Endodermal cell (in vitro differentiated cells): ENCODE measurements around the gene COL13A1. TPM values are rescaled to one million over a fixed set of nuclear protein-coding genes. Genes with fewer than 3 reads are reported as not detected.
A peak's percentile ranks its signal among the peaks of the same experiment; 100 is the strongest.

ENCODE experiments used
- DNase-seq: peaks from one replicate; pipeline ENCODE4 v3.0.0-alpha.2; 2017
- H3K27ac ChIP-seq: 2 replicates; pipeline ENCODE4 v1.5.1; 2013; ENCODE audit warnings: mild to moderate bottlenecking, low read depth, low read length, moderate library complexity
- H3K27me3 ChIP-seq: 2 replicates; pipeline ENCODE4 v1.6.1; 2013; ENCODE audit warnings: mild to moderate bottlenecking, low read length, moderate library complexity; ENCODE audit not compliant: insufficient read depth, control insufficient read depth, poor library complexity, severe bottlenecking
- H3K36me3 ChIP-seq: 2 replicates; pipeline ENCODE4 v1.7.0; 2013; ENCODE audit warnings: mild to moderate bottlenecking, low read length, moderate library complexity; ENCODE audit not compliant: control insufficient read depth, insufficient read depth
- H3K4me1 ChIP-seq: one replicate; pipeline ENCODE4 v1.7.0; 2013; ENCODE audit warnings: low read length; ENCODE audit not compliant: control insufficient read depth, insufficient read depth
- H3K4me3 ChIP-seq: 2 replicates; pipeline ENCODE4 v1.5.1; 2013; ENCODE audit warnings: mild to moderate bottlenecking, low read length, moderate library complexity
- H3K9ac ChIP-seq: 2 replicates; pipeline ENCODE4 v1.6.1; 2013; ENCODE audit warnings: mild to moderate bottlenecking, low read length, moderate library complexity; ENCODE audit not compliant: poor library complexity, severe bottlenecking; ENCODE audit errors: extremely low read depth
- H3K9me3 ChIP-seq: 2 replicates; pipeline ENCODE4 v1.6.1; 2013; ENCODE audit warnings: mild to moderate bottlenecking, low read length, moderate library complexity; ENCODE audit not compliant: control insufficient read depth
- H3K27ac Mint-ChIP-seq: 2 replicates; pipeline ENCODE4 v1.8.0; 2020; ENCODE audit warnings: mixed read lengths
- H3K27me3 Mint-ChIP-seq: 2 replicates; pipeline ENCODE4 v1.8.0; 2021; ENCODE audit warnings: mild to moderate bottlenecking, mixed read lengths; ENCODE audit not compliant: insufficient read depth
- H3K36me3 Mint-ChIP-seq: 2 replicates; pipeline ENCODE4 v1.8.0; 2020; ENCODE audit warnings: low read depth, mixed read lengths
- H3K4me1 Mint-ChIP-seq: 2 replicates; pipeline ENCODE4 v1.8.0; 2020; ENCODE audit warnings: mixed read lengths
- H3K4me3 Mint-ChIP-seq: 2 replicates; pipeline ENCODE4 v1.8.0; 2020; ENCODE audit warnings: mild to moderate bottlenecking, moderate library complexity, mixed read lengths
- H3K9me3 Mint-ChIP-seq: 2 replicates; pipeline ENCODE4 v1.8.0; 2020; ENCODE audit warnings: mild to moderate bottlenecking, mixed read lengths
- WGBS, 2 experiments: methylation state at CpG; one replicate each; pipeline versions ENCODE4 v1.1.5 to v1.1.7; 2013; ENCODE audit warnings: missing lambda C conversion rate in 2 of 2, mixed read lengths in 1 of 2; ENCODE audit not compliant: insufficient coverage in 1 of 2, insufficient read length in 1 of 2; 5-methylcytosine and 5-hydroxymethylcytosine counted together
- total RNA-seq, 2 donors: library from RNA; stranded (reverse); fragmentation: NEBNext Ultra II Directional in 1 of 2; extraction: Animal tissue kit (Norgen Biotek cat#: 25700) in 1 of 2; gene quantifications; 2 replicates in 1 of 2; 3 replicates in 1 of 2; pipeline ENCODE4 v1.2.1, GENCODE V29; 2021
- TF ChIP-seq, protein P1 (sequence below): fragments of 200-600 bp; sonication (generic); conservative IDR thresholded peaks from 2 replicates; pipeline ENCODE4 v1.5.0; 2021; ENCODE audit warnings: antibody characterized with exemption, mild to moderate bottlenecking

Gene COL13A1
- total RNA-seq, 2 donors from 2014 or later: 15.9 to 20.7 TPM

DNA sequence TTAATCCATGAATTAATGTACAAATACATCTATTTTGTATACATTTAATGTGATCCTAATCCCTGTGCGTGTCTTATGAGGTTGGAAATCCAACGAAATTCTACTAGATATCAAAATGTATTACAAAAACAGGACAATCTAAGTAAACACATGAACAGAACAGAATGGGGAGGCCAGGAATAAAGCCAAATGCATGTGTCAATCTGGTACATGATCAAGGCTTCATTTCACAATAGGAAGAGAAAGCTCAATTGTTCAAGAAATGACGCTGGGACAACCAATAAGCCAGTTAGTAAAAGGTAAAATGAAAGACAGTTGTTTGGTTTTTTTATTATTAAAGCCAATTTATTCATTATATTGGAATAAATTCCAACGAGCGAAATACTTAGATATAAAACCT lies 83.0 kb downstream of the COL13A1 start:
- TF ChIP-seq, protein P1, sequence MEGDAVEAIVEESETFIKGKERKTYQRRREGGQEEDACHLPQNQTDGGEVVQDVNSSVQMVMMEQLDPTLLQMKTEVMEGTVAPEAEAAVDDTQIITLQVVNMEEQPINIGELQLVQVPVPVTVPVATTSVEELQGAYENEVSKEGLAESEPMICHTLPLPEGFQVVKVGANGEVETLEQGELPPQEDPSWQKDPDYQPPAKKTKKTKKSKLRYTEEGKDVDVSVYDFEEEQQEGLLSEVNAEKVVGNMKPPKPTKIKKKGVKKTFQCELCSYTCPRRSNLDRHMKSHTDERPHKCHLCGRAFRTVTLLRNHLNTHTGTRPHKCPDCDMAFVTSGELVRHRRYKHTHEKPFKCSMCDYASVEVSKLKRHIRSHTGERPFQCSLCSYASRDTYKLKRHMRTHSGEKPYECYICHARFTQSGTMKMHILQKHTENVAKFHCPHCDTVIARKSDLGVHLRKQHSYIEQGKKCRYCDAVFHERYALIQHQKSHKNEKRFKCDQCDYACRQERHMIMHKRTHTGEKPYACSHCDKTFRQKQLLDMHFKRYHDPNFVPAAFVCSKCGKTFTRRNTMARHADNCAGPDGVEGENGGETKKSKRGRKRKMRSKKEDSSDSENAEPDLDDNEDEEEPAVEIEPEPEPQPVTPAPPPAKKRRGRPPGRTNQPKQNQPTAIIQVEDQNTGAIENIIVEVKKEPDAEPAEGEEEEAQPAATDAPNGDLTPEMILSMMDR: no peak
- Mint-ChIP-seq H3K9me3 (no peaks in the 10 kb centered on the region), H3K27me3 (no peaks in the 10 kb centered on the region), H3K36me3 (no peaks in the 10 kb centered on the region), H3K27ac (no peak overlapping the region), H3K4me1 (peaks cover 33% of the 10 kb centered on the region), H3K4me3 (no peak overlapping the region)
- 82% methylated on average over 5 of the region's 5 CpGs; no CpG with 5 or more reads in 1 of the 2 experiments for WGBS, 2 experiments
- no peak for DNase-seq
- Histone ChIP-seq H3K9ac (no peak overlapping the region), H3K4me1 (peaks cover 8% of the 10 kb centered on the region), H3K9me3 (no peaks in the 10 kb centered on the region), H3K27ac (no peak overlapping the region), H3K36me3 (no peaks in the 10 kb centered on the region), H3K4me3 (no peak overlapping the region), H3K27me3 (no peaks in the 10 kb centered on the region)

DNA sequence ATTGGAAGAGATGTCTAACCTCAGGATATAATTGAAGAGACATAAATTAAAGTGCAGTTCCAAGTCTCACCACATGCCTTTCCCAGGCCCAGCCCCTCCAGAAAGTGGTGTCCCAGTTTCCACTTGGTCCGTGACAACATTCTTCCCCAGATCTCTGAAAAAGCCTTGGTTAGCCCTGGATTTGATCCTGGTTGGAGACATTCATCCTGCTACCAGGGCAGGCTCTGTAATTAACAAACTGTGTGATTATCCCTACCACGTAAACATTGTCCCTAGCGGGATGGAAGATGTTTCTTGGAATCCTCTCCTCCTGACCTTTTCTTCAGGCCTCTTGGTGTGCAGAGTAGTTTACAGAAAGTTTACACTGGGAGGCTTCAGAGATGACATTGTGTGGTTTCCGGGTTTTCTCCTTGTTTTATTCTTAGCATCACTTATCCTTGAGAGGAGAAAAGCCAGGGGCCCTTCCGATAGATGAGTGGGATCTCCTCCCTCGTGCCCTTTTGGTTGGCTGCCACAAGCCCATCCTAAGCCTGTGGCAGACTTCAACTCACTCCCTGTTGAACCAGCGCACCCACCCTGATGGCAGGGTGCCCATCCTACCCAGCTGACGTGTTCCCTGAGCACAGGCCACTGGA lies 83.8 kb downstream of the COL13A1 start:
- no peak overlapping the region for H3K4me3 Mint-ChIP-seq
- no peaks in the 10 kb centered on the region for H3K36me3 ChIP-seq
- no peaks in the 10 kb centered on the region for H3K9me3 ChIP-seq
- no peaks in the 10 kb centered on the region for H3K27me3 ChIP-seq
- peaks cover 26% of the 10 kb centered on the region for H3K4me1 Mint-ChIP-seq
- H3K4me3 ChIP-seq: no peak overlapping the region
- H3K27ac ChIP-seq: no peak overlapping the region
- no peaks in the 10 kb centered on the region for H3K9me3 Mint-ChIP-seq
- DNase-seq: no peak
- no peaks in the 10 kb centered on the region for H3K36me3 Mint-ChIP-seq
- no peak overlapping the region for H3K9ac ChIP-seq
- H3K4me1 ChIP-seq: peaks cover 8% of the 10 kb centered on the region
- TF ChIP-seq, protein P1: peak; percentile 68
- WGBS, 2 experiments: 97 to 98% methylated on average over 5 to 8 of the region's 8 CpGs
- no peaks in the 10 kb centered on the region for H3K27me3 Mint-ChIP-seq
- no peak overlapping the region for H3K27ac Mint-ChIP-seq

DNA sequence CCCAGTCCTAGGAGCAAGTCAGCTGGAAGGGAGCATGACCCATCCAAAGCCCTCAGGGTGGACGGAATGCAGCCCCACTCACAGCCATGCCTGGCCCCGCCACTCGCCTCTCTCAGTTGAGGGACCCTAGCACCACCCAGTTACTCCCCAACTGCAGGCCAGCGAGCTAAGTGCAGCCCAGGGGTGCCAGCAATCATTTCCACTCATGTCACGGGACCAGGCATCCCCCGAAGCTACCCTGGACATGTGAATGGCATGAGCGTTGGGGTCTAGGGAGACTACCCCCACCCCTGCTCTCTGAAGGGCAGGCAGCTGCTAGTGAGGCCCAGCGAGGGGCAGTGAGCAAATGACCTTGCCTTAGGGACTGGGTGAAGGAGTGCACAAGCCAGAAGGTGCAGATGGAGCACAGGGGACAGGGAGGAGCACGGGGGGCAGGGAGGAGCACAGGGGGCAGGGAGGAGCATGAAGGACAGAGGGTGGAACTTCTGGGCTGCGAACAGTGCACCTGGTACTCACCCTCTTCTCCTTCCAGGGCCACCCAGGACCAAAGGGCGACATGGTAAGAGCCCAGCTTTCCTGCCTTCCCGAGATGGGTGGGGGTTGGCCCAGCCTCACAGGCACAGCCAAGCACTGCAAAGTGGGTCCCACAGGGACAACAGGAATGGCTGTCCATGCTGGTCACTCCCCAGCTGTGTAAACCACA lies 87.3 kb downstream of the COL13A1 start:
- DNase-seq: no peak
- Histone ChIP-seq H3K4me1 (peaks cover 3% of the 10 kb centered on the region), H3K9me3 (no peaks in the 10 kb centered on the region), H3K27ac (no peak overlapping the region), H3K36me3 (no peaks in the 10 kb centered on the region), H3K4me3 (no peak overlapping the region), H3K27me3 (no peaks in the 10 kb centered on the region), H3K9ac (no peak overlapping the region)
- Mint-ChIP-seq H3K27ac (no peak overlapping the region), H3K4me3 (no peak overlapping the region), H3K27me3 (peaks cover 5% of the 10 kb centered on the region), H3K4me1 (peaks cover 7% of the 10 kb centered on the region), H3K9me3 (no peaks in the 10 kb centered on the region), H3K36me3 (peaks cover 4% of the 10 kb centered on the region)
- WGBS, 2 experiments: 83 to 87% methylated on average over 7 to 12 of the region's 12 CpGs
- TF ChIP-seq, protein P1: no peak
